NCI-H2107 treated with DMSO at 0.1 percent for 48 hours (cell line): Measurements from ENCODE around the gene HSBP1L1.
"Not testable (repeated sequence)": the region's sequence is repeated elsewhere in the genome, so short reads cannot be mapped to it uniquely, and the experiment has no call there.

Experiments
- DNase-seq: peaks from one replicate; lab custom pipeline; 2025; ENCODE audit not compliant: unreplicated experiment; lab: John Stamatoyannopoulos, UW

The HSBP1L1 gene

DNA sequence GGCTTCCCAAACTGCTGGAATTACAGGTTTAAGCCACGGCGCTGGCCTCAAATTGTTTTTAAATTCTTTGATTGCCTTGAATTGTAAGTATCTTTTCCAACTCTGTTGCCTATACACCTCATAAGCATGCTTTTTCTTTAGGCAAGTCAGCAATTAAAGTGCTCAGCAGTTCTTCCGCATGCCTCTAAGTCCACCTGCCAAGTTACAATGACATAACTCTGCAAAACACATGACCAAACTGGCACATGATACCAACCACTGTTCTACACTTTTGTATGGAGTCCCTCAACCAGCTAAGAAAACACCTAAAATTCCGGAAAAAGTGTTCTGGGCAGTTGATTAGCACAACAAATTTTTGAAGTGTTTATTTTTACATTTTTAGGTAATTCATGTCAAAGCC, 18.8 kb downstream of the HSBP1L1 start:
- DNase-seq, result no peak

DNA sequence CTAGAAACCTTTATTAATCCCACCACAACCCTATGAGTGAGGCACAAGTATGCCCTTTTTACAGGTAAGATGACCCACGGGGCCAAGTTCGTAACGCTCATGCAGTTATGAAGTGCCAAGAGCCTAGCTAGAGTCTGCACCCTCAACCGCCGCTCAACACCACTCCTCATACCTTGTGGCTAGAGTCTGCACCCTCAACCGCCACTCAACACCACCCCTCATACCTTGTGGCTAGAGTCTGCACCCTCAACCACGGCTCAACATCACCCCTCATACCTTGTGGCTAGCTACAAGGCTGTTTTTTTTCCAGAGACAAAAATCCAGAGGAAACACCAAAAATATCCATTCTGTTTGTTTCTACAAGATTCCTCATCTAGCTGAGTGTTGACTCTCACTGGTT, 19.4 kb downstream of the HSBP1L1 start:
- no peak for DNase-seq

DNA sequence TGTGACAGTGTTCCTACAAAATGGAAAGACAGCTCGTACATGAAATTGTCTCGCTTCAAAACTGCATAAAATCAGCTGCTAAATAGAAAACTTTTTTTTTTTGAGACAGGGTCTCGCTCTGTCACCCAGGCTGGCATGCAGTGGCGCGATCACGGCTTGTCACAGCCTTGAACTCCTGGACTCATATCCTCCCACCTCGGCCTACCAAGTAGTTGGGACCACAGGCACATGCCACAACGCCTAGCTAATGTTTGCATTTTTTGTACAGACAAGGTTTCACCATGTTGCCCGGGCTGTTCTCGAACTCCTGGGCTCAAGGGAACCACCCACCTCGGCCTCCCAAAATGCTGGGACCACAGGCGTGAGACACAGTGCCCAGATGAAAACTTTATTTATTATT, 20.7 kb downstream of the HSBP1L1 start:
- no peak for DNase-seq

DNA sequence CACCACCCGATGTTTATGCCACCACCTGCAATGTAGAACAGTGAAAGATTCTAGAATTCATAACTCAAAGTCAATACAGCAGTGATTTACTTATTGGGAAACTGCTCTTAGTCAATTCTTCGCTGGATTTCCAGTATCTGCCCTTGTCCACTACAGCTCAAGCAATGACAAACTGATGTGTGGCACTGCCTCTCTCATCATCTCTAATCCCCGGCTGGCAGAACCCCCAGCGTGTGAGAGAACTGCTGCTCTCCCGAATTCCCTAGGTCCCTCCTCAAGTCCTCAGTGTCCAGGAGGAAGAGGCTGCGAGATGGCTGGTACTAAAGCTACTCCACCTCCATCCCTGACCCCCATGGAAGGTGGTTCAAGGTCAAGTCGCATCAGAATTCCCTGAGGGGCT, 22.3 kb downstream of the HSBP1L1 start:
- DNase-seq, result no peak

DNA sequence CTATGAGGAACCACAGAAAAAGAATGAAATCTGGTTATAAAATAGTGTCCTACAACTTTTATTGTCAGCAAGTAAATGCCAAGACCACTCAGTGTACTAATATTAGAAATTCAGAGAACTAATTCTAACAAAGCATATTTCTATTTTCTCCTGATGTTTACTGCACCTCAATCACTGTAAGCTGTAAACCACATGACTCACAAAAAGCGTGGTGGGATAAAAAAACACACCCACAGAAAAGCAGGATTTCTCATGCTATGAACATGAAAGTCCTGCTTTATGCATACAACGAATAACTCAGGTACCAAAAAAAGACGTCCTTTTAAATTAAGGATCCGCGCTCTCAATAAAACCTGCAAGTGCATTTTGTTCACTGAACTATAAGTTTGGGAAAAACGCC, 23.1 kb downstream of the HSBP1L1 start:
- DNase-seq, result no peak

DNA sequence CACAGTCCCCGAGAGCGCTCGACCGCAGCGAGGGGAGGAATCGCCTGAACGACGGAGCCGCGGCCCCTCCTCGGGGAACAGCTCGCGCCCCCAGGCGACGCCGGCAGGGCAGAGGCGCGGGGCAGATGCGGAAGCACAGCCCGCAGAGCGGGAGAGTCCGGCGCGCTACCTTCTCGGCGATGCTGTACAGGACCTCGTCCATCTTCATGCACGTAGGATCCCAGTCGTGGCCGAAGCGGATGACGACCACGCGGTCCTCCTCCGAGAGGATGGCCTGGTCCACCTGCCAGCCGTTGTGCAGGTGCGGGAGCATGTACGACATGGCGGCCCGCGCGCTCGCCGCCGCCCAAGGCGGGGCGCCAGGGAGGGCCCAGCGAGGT, 23.6 kb downstream of the HSBP1L1 start:
- DNase-seq, result peak; percentile 21

DNA sequence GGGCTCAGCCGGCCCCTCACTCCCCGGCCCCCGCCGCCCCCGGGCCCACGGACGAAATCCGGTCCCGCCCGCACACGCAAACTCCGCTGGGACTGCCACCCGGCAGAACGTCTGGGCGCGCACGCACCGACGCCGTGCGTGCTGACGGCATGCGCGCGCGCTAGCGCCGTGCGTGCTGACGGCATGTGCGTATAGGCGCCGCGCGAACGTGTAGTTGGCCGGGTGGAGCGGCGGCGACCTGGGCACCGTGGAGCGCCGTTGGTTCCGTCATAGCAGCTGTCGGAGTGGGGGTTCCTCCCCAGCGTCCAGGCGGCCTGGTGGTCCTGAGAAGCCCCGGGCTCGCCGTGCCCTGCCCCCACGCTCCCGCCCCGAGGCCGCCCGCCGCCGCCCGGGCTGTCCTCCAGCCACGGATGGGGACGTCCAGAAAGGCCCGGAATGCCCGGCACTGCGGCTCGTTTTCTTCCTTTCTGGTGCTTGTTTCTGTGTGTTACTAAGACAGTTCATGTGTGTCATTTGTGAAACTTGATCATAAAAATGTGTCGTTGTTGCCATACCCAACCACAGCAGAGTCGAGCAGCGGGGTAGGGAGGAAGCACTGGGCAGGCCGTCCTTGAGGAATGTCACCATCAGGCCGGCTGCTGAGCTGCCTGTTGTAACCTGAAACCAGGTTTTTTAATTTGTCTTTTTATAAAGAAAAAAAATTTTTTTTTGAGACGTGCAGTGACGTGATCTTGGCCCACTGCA, 24.2 kb downstream of the HSBP1L1 start, which contains the start of gene TXNL4A:
TSS of gene TXNL4A (minus strand) at position 113 of the 744 bp plus-strand sequence. CDS start 171 bp downstream, outside the sequence.
- DNase-seq, result peak; percentile 62

DNA sequence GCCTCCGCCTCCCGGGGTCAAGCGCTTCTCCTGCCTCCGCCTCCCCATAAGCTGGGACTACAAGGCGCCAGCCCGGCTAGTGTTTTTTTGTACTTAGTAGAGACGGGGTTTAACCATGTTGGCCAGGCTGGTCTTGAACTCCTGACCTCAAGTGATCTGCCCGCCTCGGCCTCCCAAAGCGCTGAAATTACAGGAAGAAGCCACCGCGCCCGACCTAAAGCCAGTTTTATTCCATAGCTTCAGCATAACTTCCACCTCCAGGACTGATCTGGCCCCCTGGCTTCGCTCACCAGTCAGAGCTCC, 24.7 kb downstream of the HSBP1L1 start:
- no peak for DNase-seq

DNA sequence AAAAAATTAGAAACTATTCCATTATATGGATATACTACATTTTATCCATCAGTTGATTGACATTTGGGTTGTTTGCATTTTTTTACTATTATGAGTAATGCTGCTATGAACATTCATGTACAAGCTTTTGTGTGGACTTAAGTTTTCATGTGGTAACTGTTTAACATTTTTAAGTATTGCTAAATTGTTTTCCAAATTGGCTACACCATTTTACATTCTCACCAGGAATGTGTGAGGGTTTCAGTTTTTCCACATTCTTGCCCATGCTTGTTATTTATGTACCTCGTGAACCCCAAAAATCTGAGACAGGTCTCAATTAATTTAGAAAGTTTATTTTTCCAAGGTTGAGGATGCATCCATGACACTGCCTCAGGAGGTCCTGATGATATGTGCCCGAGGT, 27.1 kb downstream of the HSBP1L1 start:
- DNase-seq, result no peak

DNA sequence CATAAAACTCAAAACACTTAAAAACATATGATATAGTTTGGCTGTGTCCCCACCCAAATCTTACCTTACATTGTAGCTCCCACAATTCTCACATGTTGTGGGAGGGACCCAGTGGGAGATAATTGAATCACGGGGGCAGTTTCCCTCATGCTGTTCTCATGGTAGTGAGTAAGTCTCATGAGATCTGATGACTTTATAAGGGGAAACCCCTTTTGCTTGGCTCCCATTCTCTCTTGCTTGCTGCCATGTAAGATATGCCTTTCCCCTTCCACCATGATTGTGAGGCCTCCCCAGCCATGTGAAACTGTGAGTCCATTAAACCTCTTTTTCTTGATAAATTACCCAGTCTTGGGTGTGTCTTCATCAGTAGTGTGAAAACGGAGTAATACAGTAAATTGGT, 35.3 kb downstream of the HSBP1L1 start:
- DNase-seq, result not testable (repeated sequence)

DNA sequence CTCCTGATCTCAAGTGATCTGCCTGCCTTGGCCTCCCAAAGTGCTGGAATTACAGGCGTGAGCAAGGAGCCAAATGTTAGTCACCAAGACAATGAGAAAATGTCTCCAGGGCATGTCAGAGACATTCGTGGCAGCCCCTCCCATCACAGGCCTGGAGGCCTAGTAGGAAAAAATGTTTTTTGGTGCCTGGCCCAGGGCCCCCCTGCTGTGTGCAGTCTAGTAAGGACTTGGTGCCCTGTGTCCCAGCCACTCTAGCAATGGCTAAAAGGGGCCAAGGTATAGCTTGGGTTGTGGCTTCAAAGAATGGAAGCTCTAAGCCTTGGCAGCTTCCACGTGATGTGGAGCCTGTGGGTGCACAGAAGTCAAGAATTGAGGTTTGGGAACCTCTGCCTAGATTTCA, 36.4 kb downstream of the HSBP1L1 start:
- no peak for DNase-seq

DNA sequence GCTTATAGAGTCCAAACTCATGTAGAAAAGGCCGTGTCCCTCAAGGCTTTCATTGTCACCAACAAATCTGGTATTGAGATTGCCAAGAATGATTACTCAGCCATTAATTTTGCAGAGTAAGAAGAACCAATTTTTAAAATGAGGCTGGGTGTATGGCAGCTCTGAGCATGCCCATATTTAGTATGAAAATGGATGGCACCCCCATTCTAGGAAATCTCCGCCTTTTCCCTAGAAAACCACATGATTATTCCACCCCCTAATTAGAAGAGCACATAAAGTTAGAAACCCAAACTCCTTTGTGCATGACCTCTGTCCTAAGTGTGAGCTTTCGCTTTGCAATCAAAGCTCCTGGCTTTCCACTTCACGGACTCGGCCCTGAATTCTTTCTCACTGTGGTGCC, 38.0 kb downstream of the HSBP1L1 start:
- DNase-seq, result no peak

DNA sequence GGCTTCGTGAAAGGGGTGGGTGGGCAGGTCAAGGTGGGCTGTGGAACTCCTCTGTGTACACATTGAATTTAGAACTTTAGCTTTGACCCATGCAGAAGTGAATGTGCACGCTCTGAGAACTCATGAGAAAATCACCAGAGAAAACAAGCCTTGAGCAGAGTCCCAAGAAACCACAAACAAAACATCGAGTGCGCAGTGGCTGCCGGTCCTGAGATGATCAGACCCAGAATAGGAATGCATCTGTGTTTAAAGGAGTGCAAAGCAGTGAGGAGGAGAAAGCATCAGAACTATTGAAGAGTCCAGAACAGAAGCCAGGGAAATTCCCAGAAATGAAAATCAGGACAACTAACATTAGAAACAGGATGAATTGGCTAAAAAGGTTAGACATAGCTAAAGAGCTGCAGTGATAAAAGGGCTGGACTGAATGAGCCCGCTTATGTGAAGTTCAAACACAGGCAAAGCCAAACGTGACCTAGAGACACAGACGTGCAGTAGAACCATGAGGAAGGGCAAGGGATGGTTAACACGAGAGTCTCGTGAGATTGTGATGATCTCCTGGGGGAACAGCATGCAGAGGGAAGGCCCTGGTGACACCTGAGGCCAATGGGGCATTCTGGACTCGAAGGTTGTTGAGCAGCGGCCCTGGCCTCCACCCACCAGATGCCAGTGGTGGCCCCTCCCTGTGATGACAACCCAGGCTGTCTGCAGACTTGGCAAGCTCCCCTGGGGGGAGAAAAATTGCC, 40.3 kb downstream of the HSBP1L1 start:
- no peak for DNase-seq

DNA sequence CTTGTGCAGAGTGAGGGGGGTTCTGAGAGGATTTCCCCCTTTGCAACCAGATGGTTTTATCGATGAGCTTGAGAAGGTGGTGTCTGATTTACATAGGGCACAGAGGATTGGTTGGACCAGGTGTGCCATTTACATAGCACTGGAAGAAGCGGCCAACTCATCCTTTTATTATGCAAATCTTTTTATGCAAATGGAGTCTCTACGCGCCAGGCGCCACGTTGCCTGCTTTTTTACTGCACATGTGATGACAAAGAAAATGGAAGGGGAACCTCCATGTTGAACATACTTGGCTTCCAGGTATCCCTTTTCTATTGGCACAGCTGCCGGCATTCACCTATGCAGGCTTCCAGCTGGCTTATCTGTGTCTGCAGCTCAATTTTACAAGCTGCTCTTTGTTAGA, 42.3 kb downstream of the HSBP1L1 start:
- DNase-seq, result no peak

DNA sequence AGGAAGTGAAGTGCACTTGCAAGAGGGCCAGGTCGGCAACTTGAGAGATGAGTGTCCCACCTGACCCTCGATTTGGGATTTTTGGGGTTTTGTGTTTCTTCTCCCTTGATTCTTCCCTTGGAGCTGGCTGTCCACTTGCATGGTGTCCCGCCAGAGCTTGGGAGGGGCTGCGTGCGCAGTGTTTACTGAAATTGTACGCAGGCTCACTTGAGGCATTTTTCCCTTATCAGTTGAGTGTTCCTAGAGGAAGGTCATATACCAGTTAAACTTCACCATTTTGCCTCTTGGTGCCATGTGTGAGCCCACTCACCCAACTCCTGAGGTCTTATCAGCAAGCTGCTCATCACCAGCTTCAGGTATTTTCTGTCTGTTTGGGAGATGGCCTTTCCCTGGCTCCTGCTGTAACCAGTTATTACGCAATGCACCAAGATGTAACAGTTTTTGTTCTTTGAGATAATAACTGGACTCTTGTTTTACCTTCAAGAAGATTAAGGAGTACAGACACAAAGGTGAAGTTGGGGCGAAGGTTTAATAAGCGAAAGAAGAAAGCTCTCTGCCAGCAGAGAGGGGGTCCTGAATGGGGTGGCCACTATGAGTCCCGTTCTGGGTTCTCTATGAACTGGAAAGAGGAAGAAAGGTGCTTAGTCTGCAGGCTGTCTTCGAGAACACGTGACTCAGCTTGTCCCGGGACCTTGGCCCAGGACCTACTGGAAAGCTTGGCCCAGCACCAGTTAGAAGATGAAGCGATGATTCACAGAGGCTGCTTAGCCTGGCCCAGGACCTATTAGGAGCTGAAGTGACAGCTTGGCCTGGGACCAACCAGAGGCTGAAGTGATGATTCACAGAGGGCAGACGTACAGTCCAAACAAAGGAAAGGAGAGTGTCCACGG, 45.5 kb downstream of the HSBP1L1 start:
- no peak for DNase-seq

DNA sequence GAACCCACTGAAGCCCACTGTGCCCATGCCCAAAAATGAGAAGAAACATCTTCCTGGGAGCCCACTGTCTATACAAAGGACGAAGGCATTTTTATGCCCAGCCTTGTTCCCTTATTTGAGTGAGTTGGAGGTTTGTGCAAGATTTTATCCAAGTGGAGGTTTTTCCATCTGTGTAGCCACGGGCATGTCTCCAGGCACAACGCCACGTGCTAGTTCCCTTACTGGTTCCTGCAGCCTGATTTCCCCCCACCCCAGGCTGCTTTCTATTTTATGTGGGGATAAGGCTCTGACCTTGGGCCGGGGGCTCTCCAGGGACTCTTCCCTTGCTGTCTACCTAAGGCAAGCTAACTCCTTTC, 46.1 kb downstream of the HSBP1L1 start:
- no peak for DNase-seq

DNA sequence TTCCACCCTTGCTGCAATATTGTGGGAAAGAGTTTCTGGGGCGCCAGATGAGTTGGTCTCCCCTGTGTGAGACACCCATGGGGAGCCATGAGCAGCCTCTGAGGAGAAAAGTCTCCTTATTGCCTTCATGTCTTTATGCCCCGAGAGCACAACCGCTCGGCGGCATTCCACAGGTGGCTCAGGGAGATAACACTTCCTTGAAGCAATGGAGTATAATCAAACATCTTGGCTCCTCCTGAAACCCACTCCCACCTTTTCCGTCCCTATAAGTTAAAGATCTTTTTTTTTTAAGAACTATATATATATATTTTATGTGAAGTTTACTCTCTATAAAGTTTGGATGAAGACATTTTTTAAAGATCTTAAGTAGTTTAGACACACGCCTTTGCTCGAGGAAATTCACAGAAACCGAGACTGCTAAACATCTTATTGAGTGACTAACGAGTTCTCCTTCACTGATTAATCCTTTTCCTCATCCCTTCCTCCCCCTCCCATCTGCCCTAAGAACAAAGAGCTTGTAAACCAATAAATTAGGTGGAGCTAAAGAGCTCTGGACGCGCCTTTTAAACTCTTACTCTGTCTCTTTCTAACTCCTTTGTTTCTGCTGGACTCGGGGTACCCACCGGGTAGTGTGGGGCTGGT, 47.2 kb downstream of the HSBP1L1 start:
- not testable (repeated sequence) for DNase-seq

DNA sequence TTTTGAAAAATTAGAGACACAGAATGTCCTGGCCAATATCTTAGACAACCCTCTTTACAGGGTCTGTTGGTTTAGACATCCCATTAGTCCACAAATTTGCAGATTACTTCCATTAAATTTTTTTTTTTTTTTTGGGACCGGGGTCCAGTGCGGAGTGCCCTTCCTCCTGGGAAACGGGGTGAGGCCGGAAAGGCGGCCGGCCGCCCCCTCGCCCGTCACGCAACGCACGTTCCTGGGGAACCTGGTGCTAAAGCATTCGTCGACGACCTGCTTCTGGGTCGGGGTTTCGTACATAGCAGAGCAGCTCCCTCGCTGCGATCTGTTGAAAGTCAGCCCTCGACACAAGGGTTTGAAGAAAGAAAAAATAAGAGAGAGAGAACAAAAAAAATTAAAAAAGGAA, 48.3 kb downstream of the HSBP1L1 start:
- DNase-seq, result no peak
